COLO668 (cell line): ENCODE data around the gene SPINT2.
"Not testable (repeated sequence)": the region's sequence is repeated elsewhere in the genome, so short reads cannot be mapped to it uniquely, and the experiment has no call there.

Experiments used
- DNase-seq: peaks from one replicate; lab custom pipeline; 2025; ENCODE audit not compliant: unreplicated experiment; lab: John Stamatoyannopoulos, UW

SPINT2 gene

DNA sequence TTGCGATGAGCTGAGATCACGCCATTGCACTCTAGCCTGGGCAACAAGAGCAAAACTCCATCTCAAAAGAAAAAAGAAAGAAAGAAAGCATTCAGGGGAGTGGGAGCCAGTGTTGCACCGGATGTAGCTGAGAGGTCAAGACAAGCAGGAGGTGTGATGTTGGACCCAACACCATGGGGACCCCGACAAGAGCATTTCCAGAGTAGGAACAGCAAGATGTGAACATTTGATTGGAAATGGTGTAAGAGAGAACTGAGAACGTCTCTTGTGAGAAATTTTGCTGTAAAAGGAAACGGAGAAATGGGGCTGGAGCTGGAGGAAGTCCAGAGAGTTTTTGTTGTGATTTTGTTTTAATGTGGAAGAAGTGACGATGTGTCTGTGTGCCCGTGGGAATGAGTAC is 24.6 kb upstream of the SPINT2 start:
- no peak for DNase-seq

DNA sequence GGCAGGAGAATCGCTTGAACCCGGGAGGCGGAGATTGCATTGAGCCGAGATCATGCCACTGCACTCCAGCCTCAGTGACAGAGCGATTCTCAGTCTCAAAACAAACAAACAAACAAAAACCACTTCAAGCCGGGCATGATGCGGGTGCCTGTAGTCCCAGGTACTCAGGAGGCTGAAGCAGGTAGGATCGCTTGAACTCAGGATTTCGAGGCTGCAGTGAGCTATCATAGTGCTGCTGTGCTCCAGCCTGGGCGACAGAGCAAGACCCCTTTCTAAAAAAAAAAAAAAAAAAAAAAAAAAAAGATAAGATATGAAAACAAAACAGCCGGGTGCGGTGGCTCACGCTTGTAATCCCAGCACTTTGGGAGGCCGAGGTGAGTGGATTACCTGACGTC is 21.1 kb upstream of the SPINT2 start:
- no peak for DNase-seq

DNA sequence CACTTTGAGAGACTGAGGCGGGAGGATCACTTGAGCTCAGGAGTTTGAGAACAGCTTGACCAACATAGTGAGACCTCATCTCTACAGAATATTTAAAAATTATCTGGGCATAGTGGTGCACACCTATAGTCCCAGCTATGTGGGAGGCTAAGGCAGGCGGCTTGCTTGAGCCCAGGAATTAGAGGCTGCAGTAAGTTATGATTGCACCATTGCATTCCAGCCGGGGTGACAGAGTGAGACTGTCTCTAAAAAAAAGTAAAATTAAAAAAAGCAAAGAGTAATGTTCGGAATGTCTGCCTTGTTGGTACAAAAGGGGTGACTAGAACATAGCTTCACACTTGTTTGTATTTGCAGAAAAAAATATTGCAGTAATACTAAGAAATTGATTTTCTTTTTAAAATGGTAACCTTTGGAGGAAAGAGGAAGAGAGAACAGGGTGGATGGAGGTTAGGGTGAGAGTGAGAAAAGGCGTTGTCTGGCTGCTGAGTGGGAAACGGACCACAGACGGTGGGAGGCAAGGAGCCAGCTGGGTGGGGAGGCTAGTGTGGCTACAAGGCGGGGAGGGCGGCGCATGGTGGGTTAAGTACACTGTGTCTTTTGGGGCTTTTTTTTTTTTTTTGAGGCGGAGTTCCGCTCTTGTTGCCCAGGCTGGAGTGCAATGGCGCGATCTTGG is 18.4 kb upstream of the SPINT2 start:
- no peak for DNase-seq

DNA sequence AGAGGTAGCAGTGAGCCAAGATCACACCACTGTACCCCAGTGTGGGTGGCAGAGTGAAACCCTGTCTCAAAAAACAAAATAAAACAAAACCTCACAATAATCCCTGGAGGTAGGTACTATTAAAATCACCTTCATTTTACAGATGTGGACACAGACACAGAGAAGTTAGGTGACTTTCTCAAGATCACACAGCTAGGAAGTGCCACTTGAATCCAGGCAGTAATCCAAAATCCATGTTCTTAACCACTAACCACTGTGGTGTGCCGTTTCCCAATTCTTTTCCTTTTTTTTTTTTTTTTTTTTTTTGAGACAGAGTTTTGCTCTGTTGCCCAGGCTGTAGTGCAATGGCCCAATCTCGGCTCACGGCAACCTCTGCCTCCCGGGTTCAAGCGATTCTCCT is 17.2 kb upstream of the SPINT2 start:
- no peak for DNase-seq

DNA sequence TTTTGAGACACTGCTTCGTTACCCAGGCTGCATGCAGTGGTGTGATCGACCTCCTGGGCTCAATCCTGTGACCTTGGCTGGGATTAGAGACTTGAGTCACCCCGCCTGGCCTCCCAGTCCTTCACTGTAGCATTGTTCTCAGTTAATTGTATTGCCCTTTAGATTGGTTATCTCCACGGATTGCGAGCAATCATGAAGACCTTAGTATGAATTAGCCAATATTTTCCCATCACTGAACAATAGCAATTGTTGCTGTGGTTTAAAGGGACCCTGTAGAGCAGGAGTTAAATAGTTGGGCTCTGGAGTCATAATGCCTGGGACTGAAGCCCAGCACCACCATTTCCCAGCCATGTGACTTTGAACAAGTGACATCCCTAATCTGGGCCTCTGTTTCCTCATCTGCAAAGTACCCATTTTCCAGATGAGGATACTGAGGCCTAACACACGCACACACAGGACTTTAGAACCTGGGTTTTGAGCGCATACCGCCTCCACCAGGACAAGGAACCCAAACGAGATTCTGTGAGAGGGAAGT is 16.6 kb upstream of the SPINT2 start:
- no peak for DNase-seq

DNA sequence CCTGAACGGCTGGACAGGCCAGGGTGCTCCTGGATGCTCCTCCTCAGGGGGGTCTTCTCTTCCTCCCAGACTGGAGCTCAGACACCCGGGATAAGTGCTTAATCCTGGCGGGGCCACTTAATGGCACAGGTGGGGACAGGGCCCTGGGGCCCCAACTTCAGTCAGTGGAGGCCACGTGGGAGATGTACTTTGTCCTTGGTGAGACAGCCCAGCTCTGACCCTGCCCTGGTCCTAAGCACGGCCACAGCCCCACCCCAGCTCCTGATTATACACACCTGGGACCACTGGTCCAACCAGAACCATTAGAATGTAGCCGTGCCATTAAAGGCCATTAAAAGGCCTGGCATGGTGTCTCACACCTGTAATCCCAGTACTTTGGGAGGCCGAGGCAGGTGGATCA is 16.0 kb upstream of the SPINT2 start:
- no peak for DNase-seq

DNA sequence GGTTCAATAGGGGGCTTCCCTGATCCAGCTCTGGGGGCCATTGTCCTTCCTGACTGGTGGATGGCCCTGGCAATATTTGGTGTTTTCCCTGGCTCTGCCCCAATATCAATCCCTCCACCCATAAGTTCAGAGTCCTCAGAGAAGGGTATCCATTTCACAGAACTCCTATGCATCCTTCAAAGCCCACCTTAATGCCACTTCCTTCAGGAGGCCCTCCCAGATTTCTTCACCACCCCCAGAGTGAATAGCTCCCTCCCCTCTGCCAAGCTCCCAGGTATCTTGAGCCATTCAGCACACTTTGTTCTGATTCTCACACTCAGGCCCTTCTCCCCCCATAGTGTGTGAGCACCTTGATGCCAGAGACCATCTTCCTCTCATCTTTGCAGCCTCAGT is 13.9 kb upstream of the SPINT2 start:
- DNase-seq = no peak

DNA sequence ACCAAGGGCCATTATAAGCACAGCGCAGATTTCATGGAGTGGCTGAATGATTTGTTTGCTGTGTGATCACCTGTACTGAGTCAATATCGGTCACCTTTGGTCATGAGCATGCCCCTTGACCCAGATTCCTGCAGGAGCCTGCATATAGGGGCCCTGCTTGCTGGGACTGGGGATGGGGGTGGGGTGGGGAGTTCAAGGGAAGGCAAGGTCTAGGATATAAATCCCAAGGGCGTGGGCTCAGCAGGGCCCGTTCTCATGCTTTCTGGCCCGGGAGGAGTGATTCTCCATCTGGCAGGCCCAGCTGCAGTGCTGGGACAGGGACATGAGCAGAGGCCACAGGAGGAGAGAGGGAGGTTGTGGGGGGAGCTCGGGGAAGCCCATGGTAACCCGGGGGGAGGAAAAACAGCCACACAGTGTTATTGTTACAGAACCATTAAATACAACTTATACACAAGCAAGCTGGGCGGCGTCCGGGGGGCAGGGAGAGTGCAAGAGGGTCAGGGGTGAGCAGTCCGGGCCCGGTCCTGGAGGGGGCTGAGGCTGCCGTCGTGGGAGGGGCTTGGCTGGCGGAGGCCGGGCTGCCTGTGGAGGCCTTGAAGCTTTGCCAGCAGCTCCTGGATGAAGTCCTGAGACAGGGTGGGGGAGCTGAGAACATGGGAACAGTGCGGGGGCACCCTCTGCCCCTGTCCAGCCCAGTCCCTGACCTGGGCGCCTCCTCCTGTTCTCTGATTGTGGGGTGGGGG is 13.4 kb upstream of the SPINT2 start:
- peak; percentile 15 for DNase-seq

DNA sequence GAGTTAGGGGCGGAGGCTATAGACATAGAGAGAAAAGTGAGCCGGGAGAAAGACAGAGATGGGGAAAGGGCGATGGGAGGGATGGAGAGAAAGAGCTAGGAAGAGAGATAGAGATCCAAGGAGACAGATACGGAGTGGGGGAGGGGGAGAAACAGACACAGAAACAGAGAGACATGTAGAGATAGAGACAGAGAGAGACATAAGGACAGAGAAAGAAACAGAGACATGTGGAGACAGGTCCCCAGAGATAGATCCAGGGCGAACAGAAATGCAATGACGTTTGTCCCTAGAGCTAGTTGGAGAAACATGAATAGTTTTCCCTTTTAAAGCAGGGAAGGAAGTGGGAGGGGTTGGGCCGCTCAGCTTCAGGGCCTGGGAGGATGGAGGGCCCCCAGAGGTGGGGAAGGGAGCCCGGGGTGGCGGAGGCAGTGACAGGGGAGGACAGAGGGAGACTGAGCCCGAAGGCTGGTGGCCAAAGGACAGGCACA is 12.8 kb upstream of the SPINT2 start:
- DNase-seq = no peak

DNA sequence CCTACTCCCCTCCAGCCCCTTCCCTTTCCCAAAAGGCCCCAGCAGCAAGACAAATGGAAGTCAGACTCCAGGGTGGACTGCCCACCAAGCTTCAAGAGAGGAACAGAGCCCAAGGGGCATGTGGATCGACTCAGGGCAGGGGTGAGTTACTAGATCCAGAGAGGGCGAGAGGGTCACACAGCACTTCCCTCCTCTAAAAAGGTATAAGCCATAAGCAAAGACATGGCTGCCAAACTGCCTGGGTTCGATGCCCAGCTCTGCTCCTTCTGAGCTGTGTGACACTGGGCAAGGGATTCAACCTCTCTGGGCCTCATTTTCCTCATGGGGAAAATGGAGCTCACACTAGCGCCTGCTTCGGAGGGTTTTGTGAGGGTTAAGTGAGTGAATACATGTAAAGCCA is 12.0 kb upstream of the SPINT2 start:
- DNase-seq = no peak

DNA sequence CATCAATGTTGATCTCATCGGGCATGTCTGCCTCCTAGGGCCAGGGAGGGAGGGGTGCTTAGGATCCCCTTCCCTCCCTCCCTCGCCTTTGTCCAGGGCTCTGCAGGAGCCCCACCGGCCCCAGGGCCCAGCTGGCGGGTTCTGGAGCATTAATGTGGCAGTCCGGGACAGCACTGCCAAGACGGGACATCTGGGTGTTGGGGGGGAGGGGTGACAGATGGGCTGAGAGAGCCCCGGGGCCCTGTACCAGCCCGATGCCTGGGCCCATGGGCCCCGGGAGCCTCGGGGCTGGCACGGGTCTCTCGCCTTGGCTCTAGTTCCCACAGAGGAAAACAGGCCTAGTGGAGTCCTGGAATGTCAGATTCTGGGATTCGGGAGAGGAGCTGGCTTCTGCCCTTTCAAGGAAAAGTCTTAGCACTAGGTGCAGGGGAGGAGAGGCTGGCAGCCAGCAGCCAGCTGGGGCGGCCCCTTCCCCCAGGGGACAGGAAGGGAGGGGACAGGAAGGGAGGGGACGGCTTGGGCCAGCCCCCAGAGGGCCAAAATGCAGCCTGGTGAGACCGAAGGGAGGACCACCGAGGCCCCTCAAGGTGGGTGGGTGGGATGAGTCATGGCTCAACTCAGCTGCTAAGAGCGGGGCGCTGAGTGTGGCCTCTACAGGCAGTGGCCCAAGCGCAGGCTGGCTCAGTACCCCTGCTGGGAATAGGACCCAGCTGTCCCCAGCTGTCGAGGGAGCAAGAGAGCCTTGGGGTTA is 11.3 kb upstream of the SPINT2 start:
- no peak for DNase-seq

DNA sequence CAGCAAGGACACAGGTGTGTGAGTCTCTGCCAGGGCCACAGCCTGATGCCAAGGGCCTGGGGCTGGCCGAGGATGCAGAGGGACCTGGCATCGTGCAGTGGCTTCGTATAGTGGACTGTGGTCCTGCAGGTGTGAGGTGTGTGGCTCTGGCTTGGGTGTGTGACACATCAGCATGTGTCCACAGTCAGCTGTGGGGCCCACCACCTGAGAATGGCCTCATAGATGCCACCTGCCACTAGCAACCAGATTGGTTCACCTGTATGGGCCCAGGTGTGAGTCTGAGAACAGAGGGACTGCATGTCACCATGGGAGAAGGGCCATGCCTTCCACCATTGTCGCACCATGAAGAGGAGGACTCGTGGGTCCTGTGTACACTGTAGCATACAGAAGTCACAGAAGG is 10.6 kb upstream of the SPINT2 start:
- DNase-seq = no peak

DNA sequence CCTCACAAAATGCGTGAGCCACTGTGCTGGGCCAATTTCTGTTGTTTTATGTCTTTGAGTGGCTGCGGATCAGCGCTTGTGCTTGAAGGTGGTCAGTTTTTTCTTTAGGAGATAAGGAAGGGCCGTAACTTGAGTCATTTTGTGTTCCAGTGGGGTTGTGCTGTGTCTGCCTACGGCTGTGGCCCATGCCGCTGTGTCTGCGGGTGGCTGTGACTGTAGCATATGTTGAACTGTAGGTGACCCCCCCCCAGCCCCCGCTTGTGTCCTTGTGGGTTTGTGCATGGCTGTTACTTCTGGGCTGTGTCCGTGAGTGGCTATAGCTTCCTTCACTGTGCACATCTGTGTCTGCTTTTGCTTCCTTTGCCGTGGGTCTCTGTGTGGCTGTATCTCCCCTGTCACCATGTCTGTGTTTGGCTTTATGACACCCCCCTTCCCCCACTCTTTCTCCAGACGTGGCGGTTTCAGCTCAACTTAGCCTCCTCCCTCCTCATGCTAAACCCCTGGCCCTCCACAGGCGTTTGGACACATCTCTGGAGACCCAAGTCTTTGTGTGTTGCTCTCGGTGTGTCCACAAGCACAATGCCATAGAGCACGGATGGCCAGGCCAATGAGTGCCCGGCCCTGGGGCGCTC is 8.9 kb upstream of the SPINT2 start:
- DNase-seq = no peak

DNA sequence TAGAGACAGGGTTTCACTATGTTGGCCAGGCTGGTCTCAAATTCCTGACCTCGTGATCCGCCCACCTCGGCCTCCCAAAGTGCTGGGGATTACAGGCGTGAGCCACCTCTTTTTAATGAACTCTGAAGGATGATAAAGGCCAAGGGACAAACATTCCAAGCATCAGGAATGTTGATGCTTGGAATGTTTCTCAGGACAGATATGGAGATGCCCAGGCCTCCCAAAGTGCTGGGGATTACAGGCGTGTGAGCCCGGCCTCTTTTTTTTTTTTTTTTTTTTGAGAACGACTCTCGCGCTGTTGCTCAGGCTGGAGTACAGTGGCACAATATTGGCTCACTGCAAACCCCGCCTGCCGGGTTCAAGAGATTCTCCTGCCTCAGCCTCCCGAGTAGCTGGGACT is 2.4 kb upstream of the SPINT2 start:
- DNase-seq = not testable (repeated sequence)

DNA sequence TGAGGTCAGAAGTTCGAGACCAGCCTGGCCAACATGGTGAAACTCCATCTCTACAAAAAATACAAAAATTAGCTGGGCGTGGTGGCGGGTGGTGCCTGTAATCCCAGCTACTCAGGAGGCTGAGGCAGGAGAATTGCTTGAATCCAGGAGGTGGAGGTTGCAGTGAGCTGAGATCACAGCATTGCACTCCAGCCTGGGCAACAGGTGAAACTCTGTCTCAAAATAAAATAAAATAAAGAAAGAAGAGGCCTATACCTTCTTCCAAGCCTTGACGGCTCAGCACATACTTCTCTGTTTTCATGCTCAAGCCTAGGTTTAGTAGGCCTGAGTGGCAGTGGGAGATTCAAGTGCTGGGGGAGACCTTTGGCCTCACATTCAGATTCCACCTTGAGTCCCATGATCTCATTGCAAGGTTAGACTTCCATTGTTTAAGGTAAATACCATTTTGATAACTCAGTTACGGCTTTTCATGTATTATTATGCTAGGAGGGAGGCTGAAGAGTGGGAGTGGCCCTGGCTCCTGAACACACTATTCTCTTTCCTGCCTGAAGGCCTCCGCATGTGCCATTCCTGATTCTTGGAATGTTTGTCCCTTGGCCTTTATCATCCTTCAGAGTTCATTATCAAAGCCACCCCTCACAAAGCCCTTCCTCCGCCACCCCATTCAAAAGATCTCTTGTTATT is 1.6 kb upstream of the SPINT2 start:
- DNase-seq = no peak

DNA sequence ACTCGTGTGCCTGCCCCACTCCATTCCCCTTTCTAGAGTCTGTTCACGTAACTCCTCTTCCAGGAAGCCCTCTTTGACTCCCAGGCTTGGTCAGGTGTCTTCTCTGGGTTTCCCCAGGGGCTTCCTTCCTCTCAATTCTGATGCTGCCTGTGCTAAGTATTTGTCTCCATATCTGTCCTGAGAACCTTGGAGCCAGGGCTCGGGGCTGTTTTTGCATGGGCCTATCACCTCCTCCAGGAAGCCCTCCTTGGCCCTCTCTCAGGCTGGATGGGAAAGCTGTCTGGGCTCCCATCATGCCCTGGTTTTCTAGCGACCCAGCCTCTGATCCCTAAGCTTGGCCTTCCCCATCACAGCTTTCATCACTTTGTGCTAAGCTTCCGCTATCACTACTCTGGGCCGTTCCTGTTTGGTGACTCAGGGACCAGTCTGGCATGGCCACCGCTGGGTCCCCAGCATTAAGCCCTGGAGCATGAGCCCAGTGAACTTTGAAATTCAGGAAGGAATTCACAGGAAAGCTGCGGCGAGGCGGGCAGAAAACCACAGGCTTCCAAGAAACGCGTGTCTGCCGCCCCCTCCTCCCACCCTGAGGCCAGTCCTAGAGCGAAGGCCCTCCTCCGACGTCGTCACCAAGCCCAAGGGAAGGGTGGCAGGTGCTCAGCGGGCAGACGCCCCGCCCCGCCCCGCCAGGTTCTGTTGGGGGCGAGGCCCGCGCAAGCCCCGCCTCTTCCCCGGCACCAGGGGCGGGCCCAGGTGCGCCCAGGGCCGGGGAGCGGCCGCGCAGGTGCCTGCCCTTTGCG is 486 bp upstream of the SPINT2 start:
- DNase-seq = peak; percentile 97

DNA sequence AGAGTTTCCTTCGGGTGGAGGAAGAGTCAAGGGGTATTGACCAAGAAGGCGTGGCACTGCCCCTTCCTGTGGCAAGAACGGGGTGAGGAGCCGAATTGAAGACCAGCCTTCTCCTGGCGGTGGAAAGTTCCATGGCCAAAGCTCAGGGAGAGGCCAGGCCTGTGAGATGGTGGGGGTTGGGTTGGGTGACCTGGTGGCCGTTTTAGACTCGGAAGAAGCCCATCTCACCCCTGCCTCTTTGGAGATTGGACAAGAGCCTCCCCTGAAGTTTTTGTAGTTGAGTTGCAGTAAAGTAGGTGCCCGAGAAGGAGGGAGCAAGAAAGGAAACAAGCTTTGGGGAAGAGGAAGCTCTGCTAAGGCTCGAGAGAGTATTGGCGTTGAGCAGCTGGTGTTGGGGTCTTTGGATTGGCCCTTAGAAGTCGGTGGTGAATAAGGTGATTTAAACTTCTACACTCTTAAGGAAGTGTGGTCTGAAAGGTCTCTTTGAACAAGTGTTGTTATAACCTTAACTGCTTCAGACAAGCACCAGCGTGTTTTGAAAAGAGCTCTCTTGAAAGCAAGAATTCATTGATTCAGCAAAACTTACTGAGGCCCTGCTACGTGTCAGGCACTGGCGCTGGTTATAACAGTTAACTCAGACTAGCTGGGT is 964 bp downstream of the SPINT2 start:
- DNase-seq = peak; percentile 30

DNA sequence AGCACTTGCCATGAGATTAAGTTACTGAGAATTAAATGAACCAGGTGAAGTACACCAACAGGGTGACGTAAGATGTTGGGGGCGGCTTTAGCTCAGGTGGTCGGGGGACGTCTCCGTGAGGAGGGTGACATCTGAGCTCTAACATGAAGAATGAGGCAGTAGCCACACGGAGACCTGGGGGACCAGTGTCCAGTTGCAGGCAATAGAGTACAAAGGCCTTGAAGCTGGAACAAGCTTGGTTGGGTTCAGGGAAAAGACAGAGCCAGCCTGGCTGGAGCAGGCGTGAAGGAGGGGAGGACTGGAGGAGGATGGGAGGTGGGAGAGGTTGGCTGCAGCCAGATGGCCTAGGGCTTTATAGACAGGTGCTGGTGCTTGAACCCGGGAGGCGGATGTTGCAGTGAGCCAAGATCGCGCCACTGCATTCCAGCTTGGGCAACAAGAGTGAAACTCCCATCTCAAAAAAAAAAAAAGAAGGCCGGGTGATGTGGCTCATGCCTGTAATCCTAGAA is 1.6 kb downstream of the SPINT2 start:
- DNase-seq = peak; percentile 30

DNA sequence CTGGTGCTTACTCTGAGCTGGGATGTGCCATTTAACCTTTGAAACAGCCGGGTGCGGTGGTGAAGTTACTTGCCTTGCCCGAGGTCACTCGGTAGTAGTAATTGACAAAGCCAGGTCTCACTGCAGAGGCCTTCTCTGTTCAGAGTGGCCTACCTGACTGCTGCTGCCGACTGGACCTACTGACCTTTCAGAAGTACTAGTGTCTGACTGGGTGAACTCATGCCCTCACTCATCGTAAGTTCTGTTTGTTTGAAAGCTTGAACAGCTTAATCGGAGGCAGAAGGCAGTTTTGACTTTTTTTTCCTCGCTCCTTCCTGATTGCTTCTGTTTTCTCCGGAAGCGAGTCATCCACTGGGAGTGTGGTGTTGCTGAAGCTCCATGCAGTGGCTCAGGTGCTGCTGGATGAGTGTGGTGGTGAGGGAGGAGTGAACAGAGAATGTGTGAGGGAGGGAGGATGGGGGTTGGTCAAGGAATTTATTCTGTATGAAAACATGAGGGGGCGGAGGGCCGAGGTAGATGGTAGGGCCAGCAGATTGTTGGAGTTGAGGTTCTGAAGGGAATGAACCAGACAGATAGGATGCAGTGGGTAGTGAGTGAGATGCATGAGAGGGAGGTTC is 2.7 kb downstream of the SPINT2 start:
- peak; percentile 24 for DNase-seq
